HG03025 (cell line): ENCODE data around the gene RSPO1.

Experiments
- ATAC-seq: cut with Tn5 transposase; IDR thresholded peaks from one replicate; pipeline ENCODE4 v1.9.1; 2021; ENCODE audit warnings: mild to moderate bottlenecking, moderate library complexity; ENCODE audit not compliant: unreplicated experiment, low FRiP score

The RSPO1 gene

GRCh38 chr1:37574834-37575480, 59.7 kb downstream of the RSPO1 start:
- ATAC-seq, result no peak

- ATAC-seq, result no peak
Observed at GRCh38 chr1:37570528-37571334, 64.0 kb downstream of the RSPO1 start.

DNA sequence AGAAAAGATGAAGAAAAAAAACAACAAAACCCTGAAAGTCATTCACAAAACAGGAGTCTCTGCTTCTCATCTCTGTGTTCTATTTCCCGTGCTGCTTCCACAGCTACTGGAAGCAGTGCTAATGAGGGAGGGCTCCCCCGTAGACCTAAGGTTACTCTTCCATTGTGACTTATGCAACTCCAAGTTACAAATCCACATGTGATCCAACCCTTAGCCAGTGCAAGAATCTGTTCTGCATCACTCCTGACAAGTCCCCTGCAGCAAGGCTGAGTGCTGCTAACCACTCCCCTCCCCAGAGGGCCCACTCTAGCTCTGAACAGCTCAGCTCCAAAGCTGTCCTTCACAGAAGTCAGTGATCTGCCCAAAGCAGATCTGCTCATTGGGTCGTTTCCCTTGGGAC, 67.7 kb downstream of the RSPO1 start:
- no peak for ATAC-seq

GRCh38 chr1:37564892-37565291, 69.8 kb downstream of the RSPO1 start:
- no peak for ATAC-seq

DNA sequence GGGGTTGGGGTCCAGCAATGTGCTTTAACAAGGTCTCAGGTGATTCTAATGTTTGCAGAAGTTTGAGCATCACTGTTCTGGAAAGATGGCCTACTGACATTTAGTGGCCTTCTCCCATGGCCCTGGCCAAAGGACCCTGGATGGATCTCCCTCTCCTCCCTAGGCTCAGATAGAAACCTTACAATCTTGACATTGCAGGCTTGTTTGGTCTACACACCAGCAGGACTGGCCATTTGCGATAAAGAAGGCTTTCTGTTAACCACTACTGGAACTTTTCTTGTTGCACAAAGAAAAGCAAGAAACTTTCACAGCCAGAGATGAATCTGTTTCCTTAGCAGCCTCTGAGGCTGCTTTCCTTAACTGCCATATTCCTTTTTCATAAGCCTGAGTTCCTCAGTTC, 71.7 kb downstream of the RSPO1 start:
- no peak for ATAC-seq
